GM21515 (cell line): Measurements from ENCODE around the gene COTL1.

Experiments used
- ATAC-seq: cut with Tn5 transposase; IDR thresholded peaks from one replicate; pipeline ENCODE4 v1.9.1; 2021; ENCODE audit not compliant: unreplicated experiment

The COTL1 gene

DNA sequence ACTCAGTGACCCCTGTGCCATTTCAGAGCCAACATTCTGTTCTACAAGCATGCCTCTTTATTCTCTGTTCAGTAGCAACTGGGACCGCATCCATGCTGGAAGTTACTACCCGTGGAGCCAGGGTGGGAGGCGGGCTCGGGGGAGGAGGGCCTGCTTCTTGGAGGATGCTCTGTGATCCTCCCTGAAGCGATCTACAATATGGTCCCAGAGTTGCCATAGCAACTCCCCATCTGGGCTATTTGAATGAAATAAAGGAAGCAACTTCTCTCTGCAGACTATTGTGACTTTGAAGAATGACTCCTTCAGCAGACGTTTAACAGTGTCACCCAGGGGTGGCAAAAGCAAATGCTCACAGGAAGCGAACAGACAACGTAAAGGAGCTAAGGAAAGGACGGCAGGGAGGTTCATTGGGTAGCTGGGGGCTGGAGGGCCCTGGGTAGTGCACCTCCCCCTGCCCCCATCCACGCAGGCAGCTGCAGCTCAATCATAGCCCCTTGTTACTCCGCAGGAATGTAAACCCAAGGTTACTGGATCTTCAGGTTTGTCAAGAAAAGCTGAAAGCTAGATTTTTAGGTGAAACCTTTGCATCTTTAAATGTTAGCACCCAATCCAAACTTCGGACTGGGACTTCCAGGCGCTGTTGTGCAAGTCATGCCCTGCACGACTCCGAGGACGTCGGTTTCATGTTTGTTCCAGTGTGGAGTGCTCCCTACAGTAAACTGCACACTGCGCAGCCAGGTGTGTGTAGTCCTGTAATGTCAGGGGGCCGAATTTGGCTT, 62.3 kb downstream of the COTL1 start:
- no peak for ATAC-seq

DNA sequence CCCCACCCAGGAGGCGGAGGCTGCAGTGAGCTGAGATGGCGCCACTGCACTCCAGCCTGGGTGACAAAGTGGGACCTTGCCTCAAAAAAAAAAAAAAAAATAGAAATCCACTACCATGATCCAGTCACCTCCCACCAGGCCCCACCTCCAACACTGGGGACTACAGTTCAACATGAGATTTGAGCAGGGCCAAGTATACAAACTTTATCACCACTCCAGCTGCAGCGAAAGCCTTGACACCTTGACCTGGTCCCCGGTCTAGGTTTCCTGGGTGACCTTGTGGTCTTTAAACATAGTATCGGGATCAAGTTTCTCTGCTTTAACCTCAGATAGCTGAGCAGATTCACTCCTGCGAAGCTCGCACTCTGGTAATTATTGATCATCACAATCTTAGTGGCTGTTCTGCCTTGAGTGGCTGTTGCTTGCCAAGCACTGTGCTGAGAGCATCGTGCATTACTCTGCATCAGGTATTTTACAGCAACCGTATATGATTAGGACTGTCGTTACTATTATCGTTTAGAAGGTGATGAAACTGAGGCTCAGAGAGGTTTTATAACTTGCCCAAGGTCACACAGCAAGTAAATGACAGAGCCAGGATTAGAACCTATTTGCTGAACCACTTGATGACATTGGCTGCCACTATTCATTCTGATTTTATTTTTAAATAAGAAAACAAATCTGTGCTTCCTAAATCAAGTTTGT, 63.1 kb downstream of the COTL1 start:
- ATAC-seq, result no peak

DNA sequence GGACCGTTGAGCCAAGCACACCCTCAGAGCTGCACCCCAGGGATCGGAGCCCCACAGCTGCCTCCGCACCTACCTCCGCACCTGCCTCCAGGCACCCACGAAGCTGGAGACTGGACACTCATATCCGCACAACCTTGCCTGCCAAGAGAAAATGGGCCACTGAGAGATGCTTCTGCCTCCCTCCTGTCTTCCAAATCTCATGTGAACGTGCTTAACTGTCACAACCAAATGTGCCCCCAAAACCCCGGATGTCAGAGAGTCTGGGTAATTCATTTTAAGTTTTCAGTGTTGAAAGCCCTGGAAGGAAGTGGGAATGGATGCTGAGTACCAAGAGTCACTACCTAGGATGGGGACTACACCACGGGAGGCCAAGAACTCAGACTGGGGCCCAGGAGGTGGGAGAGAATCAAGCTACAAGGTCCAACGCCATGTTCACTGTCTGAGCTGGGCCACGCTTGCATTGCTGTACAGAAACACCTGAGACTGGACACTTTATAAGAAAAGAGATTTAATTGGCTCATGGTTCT, 63.9 kb downstream of the COTL1 start:
- ATAC-seq, result no peak

DNA sequence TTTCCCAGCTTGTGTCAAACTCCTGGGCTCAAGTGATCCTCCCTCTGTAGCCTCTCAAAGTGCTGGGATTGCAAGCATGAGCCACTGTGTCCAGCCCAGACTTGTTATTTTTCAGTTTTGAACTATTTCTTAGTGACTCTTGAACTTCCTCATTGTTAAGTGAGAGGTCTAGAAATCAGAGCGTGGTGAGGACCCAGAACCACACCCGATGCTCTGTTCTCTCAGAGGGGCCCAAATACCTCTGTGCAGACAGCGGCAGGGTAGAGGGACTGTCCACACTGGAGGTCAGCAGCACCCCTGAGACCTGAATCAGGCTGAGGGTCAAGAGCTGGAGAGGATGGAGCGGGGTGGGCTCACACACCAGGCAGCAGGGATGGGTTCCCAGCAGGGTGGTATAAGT, 65.7 kb downstream of the COTL1 start:
- ATAC-seq, result no peak

DNA sequence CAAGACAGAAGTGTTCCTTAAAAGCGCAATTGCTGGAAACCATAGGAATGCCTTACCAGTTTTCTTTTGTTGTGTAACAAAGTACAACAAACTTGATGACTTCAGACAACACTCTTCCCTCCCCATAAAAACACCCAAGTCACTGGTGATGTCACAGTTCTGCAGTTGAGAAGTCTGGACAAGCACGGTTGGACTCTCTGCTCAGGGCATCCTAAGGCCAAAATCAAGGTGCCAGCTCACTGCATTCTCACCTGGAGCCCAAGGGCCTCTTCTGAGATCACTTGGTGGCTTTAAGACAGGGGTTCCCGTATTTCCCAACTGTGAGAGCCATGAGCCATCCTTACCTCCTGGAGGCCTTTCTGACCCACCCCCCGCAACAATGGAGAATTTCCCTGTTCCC, 67.8 kb downstream of the COTL1 start:
- ATAC-seq, result no peak

DNA sequence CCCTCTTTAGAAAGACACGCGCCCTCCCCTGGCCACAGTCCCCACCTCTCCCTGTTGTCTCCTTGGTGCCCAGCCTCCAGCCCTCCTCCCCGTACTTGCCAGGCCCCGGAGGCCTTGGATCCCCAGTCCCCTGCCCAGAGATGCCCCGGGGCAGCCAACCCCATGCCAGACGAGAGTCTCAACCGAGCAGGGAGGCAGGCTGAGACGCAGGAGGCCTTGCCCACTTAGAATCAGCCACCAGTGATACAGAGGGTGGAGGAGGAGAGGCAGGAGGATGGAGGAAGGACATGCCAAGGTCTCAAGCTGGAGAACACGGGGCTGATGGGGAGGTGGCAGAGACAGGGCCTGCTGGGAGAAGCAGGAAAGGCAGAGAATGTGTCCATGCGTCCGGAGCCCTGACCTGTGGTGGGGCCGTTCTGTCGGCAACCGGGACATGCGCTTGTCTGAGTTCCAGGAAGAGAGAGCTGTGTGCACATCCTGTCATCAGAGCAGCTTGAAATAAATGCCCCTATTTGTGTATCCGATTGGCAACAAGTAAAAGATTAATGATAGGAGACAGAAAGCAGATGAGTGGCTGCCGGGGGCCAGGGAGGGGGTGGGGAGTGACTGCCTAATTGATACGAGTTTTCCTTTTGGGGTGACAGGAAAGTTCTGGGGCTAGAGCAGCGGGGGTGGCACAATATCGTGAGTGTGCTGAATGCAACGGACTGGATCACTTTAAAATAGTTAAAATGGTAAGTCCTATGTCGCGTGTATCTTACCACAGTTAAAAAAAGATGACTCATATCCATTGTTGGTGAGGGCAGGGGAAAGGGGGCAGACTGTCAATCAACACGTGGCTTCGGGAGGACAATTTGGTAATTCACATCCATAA, 68.7 kb downstream of the COTL1 start:
- ATAC-seq, result no peak

DNA sequence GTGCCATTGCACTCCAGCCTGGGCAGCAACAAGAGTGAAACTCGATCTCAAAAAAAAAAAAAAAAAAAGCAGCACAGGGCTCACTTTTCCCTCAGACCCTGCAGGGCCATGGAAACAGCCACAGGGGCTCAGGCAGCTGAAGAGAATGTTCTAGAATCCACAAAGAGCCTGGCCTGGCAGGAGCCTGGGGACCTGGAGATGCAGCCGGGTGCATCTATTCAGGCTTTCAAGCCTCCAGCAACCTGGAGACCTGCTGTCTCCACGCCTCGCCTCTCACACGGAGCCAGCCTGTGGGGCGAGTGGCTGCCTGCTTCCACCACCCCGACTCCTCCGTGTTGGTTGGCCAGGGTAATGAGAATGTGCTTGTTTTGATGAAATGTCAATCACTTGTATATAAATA, 69.4 kb downstream of the COTL1 start:
- no peak for ATAC-seq

DNA sequence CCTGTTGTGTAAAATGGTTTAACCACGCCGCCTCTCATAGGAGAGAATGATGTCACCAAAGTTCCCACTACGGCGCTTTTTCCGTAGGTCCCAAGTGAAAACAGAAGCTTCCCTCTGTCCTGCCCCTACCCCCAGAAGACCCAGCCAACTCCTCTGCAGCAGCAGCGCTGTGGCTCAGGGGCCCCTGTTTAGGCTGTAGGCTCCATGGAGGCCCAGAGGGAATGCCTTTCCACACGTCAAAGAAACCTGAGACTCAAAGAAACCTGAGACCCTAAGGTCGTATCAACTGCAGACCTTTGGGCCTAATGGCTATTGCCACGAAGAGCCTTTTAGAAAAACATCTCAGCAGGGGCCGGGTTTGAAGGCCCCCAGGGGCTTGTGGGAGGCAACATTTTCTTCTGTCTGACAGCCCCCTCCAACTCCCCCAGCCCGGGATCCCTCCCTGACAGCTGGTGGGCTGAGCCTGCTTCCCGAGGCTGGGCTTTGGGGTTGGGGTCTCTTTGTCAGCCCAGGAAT, 70.3 kb downstream of the COTL1 start:
- no peak for ATAC-seq

DNA sequence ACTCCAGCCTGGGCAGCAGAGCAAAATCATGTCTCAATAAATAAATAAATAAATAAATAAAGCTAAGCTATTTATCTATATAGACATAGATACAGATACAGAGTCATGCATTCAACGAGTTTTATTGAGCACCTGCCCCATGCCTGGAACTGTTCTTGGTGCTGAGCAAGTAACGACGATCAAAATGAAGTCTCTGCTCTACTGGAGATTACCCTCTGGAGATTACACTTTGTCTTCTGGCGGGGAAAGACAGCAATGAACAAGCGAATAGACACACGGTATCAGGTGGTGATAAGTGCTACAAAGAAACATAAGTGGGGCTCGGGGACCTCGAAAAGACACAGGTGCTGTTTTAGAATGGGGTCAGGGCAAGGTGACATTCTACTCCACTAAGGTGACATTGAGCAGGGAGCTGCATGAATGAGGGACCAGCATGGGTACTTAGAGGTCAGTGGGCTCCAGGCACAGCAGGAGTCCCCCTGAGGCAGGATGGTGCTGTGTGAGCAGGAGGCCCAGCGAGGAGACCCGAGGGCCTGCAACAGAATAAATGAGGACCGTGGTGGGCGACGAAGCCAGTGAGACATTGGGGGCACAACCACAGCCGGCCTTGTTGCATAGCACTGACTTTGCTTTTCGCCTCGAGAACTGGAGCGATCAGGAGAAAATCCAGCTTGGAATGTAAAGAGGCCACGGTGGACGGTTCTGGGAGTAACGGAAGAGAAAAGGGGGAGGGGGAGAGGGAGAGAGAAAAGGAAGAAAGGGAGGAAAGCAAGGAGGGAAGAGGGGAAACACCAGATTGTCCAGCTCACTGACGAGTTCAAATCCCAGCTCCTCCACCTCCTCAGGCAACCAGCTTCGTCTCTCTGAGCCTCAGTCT, 71.0 kb downstream of the COTL1 start:
- no peak for ATAC-seq

DNA sequence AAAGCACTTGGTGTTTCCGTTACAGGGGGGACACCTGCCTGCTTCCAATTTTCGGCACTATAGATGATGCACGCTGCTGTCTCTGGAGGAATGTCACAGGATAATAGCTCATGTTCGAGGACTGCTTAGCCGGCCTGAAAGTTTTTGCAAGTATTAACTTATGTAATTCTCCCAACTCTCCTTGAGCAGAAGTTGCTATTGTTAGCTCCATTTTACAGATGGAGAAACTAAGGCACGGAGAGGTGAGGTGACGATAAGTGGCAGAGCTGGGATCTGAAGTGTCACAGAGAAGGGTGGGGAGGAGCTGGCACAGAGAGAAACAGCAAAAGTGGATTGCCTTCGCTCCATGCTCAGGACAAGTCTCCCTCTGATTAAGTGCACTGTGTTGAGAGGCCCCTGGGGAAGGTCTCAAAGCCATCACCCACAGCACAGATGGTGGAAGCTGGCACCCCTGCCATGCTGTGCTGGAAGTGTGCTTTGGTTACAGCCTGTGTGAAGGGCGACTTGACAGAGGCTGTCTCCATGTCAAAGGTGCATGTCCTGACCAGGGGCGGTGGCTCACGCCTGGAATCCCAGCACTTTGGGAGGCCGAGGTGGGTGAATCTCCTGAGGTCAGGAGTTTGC, 72.7 kb downstream of the COTL1 start:
- ATAC-seq, result no peak

DNA sequence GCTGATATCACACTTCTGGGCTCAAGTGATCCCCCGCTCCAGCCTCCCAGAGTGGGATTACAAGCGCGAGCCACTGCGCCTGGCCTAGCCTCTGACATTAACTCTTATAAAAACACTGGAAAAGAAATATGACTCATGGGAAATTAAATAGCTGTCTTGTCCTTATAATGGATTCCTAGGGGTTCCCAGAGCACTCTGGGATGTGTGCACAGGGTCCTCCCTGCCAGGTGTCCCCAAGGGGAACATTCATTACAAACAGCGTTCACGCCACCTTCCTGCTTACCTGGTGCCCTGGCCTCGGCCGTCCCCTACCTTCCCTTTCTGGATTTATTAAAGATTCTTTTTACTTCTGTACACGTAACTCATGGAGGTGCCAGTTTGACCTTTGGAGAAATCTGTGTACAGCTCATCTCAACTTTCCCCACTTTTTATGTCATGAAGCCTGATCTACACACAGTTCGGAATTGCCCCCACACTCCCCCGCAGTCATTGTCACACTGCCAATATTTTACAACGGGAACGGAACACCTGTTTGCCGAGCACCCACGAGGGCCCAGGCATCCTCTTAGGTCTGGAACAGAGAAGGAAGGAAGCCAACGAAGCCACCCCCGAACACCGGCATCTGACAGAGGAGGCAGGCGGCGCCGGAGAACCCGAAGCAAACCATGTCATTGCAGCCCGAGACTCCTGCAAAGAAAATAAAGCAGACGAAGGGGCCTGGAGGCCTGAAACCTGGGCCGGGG, 73.7 kb downstream of the COTL1 start:
- no peak for ATAC-seq

DNA sequence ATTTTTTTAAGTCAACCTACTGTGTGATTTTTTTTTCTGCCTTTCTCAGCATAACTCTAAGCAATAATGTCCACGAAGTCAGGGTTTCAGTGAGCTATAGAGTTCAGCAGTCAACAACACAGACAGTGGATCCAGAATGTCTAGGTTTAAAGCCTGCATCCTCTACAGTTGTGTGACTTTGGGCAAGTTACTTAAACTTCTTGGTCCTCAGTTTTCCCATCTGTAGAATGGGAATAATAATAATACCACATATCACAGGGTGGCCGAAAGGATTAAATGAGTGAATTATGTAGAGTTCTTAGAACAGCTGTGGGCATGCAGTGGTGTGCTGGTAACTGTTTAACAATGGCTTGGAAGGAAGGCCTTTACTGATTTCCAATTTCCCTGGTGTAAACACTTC, 74.6 kb downstream of the COTL1 start:
- no peak for ATAC-seq

DNA sequence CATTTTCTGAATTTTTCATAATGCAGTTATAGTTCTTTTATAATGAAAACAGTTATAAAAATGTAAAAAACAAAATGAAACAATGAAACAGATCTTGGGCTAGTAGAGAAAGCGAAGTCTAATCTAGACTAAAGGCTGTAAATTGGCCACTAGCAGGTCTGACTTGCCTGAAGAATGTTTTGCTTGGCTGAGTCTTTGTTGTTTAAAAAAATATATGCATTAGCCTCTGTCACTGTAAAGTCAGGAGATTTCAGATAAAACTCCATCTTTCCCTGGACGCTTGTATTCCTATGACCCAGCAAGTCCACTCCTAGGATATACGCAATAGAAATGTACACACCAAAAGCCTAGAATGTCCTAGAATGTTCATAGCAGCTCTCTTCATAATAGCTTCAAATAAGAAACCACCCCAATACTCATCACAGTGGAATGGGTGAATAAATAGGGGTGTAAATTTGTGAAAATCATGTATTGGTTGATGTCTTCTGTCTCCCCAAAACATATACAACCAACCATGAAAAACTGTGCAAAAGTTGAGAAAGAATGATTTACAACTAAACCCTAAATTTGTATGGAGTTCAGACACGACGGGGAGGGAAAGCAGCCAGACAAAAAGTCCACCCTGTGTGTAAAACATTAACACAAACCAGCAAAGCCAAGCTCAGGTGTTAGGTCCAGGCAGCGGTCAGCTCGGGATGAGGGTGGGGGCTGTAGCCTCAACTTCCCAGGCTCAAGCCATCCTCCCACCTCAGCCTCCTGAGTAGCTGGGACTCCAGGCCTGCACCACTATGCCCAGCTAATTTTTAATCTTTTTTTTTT, 75.7 kb downstream of the COTL1 start:
- ATAC-seq, result no peak

DNA sequence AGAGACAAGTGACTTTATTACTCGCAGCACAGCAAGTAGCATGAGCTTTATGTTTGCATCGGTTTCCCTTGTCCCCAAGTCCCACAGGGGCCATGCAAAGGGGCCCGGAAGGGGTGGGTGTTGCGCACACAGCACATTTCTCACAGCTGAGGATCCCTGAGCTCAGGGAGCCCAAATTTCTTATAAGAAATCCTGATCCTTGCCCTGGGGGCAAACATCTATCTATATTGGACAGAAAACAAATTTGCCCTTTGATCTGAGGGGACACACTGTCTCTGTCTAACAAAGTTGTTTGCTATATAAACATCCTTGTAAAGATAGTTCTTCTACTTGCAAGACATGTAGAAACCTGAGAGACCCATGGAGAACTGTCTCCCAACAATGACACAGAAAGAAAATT, 77.7 kb downstream of the COTL1 start:
- no peak for ATAC-seq

DNA sequence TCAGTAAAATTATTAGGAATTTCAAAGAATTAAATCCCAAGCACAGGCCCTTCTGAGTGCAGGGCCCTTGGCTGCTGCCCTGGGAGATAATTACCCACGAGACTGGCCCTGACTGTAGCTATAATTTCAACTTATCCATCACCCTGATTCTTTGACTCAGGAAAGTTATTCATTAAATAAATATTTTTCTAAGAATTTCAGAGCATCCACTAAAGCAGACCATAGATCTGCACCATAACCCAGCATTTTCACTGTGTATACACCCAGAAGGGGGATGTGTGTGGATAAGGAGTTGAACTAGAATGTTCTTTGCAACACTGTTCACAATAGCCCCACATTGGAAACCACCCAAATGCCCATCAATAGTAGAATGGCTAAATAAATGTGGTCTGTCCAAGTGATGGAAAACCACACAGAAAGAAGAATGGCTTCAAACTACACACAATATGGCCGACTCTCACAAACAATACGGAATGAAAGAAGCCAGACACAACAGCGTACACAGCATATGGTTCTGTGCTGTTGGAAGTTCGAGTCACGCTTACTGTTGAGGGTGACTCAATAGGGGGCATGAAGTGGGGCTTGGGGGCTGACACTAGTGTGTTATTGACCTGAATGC, 79.5 kb downstream of the COTL1 start:
- ATAC-seq, result no peak

DNA sequence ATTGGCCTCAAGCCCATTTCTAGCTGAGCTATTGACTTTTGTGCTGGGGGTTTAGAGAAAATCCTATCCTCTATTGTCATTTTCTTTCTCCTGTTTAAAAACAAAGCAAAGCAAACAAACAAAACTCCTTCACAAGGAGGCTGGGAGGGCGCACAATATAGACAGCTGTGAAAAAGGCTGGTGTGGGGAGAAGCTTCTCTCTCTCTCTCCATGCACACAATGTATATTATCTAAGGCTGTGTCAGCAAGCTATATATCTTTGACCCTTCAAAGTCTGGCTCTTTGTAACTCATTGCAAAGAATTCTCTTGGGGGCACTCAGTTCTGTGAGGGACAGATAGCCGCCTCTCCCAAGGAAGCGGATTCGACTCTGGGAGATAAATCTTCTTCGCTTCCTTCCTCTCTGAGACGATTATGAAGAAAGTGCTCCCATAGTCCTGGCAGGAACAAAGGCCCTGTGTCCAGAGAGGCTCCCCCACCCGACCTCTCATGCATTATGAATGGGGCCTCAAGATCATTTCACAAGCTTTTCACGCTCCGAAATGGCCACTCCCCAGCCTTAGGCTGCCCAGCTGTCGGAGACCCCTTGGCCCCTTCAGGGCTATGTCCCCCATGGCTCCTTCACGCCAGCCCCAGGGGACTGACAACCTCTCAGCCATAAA, 80.3 kb downstream of the COTL1 start:
- ATAC-seq, result no peak

DNA sequence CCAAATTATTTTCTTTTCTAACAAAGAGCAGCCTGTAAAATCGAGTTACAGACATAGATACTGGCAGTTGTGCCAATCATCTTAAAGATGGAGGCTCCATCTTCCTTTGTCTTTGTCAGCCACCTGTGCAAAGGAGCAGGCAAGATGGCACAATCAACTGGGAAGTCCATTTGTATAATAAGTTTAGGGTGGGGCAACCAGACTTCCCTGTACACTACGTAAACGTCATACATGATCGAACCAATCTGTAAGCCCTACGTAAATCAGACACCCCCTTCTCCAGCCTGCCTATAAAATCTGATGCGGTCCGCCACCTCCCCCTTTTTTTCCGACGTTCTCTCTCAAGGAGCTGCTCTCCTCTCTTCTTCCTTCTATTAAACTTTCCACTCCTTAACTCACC, 82.0 kb downstream of the COTL1 start:
- no peak for ATAC-seq
